Endothelial cell of hepatic sinusoid (primary cell): ENCODE results near the gene ERICH3.

Source experiments
- in situ Hi-C: cut with HindIII; loops from 2 replicates; pipeline ENCODE4 v1.10.0; 2017; ENCODE audit warnings: low sequenced_read_pairs

ERICH3 gene

DNA sequence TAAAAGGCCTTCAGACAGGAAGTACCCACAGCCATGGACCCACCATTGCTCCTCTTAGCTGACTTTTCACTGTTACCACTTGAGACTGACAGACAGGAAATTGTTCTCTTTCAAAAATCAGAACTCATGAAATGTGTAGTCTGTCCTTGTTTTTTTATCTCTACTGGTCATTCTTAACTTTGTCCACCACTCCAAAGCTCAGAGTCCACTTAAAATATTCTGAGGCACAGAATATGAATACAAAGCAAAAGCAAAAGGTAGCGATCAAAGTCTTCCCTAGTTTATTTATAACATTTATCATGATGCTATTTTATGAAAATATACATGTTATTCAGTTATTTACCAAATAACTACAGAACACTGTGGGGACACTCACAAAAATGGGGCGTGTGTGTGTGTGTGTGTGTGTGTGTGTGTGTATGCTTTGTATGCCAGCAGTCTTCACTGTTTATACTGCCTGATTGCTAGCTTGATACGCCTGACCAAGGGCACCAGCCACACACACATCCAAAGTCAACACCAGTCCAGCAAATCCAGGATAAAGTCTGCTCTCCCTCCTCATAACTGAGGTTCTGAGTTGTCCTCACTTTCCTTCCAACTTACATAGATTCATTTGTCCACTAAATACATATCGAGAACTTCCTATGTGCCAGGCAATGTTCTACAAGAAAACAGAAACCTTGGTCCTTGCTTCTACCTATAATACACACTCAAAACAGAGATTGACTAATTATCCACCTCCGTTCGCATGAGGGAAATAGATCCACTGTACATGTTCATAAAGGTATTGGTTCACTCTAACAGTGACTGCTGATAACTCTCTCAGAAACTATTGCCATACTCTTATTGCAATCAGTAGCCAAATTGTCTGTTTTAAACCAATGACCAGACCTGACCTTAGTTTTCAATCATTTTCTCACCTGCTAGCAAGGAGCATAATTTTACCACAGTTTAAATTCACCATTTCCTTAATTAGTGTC, 79.4 kb downstream of the ERICH3 start:
- in situ Hi-C loops = no loop called here

DNA sequence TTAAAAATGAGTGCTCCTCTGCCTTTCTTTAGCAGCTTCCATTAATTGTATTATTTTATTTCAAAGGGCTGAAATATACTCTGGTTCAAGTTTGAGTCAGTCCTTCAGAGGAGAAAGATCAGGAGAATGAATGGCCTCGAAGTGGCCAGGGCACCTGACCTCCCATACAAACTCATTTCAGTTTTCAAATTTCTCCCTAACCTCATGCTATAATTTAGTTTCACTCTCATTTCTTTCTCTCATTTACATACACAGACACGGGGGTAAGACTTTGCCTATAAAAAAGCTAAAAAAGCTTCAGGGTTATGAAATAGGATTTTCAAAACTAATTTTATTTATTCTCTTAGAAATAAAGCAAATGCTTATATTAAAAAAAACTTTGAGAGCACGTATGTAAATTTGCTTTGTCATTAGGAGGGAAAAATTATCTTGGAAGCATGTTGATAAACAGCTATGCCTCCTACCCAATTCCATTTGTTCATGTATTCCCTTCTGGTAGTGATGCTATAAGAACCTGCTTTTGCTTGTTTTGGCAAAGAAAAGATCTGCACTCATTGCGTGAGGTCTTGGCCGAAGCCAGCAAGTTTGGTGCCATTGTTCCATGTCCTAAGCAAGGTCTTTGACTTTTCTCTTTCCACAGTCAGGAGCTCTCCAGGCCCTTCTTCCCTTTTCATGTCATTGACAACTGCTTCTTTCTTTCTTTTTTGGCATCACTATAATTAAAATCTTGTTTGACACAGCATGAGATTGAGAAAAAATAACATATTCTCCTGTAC, 80.8 kb downstream of the ERICH3 start:
- in situ Hi-C loops = no loop called here

DNA sequence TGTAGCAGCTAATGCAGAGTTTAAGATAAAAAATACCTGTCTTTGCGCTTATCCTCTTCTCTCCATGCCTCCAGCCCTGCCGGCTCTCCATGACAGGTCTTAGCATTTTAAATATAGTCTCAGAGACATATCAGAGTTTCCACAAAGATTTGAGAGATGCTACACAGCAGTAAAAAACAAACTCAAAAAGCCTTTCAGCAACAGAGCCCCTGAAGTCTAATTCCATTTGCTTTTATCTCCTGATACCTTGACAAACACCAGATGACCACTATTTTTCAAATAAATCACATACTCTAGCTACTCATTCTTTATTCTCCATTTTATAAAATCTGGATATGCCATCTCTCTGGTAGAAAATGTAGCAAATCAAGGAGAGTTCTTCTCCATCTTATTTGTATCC, 81.6 kb downstream of the ERICH3 start:
- in situ Hi-C loops = no loop called here

DNA sequence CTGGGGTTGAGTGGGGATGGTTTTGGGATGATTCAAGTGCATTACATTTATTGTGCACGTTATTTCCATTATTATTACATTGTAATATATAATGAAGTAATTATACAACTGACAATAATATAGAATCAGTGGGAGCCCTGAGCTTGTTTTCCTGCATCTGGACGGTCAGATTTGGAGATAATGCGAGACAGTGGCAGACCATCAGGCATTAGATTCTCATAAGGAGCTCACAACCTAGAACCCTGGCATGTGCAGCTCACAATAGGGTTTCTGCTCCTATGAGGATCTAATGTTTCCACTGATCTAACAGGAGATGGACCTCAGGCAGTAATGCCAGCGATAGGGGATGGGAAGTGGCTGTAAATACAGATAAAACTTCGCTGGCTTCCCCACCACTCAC, 83.3 kb downstream of the ERICH3 start:
- in situ Hi-C loops = no loop called here

DNA sequence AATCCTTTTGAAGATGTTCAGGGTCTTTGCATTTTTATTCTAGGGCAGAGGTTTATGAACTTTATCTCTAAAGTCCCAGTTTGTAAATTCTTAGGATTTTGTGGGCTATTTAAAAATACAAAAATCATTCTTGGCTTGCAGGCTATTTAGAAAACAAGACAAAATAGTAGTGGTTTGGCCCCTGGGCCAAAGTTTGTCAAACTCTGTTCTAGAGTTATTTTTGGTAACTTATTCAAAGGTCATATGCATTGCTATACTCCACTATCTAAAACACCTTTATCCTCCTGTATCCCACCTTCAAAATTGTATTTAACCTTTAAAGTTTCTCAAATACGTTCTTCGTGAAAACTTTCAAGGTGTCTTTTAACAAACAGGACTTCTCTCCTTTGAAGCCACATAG, 85.7 kb downstream of the ERICH3 start:
- in situ Hi-C loops = no loop called here

DNA sequence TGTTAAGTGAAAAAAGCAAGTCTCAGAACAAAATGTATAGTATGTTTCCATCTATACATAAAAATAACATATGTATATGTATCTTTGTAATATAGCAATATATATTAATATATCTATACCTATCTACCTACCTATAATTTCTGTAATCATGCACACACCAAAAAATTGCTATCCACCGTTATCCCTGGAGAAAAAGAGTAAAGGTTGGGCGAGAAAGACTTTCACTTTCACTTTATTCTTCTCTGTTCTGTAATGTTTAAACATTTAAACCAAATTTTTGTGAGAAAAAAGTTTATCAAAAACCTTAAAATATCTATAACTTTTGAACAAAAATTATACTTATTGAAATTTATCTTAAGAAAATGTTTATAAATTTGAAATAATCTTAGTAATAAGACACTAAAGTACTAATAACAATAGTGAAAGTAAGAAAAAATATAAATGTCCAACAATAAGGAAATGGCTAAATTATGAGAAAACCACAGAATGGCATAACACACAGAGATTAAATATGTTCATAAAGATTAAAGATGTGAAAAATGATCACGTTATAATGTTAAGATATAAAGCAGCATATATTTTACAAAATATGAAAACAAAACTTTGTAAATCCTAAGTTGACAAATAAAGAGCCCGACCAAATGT, 87.2 kb downstream of the ERICH3 start:
- in situ Hi-C loops = no loop called here

DNA sequence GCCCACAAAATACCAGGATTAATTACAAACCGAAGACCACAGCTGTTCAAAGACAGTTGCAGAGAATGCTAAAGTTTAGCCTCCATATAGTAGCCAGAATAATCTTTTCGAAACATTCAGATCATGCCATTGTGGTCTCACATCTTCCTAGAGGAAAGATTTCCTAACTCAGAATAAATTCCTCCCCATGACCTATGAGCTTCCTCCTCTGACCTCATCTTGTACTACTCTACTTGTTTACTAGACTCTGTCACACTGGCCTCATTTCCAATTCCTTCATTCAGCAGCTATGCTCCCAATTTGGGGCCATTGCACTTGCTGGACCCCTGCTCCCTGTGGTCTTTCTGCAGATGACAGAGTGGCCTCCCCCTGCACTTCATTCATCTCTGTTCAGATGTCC, 89.4 kb downstream of the ERICH3 start:
- in situ Hi-C loops = no loop called here

DNA sequence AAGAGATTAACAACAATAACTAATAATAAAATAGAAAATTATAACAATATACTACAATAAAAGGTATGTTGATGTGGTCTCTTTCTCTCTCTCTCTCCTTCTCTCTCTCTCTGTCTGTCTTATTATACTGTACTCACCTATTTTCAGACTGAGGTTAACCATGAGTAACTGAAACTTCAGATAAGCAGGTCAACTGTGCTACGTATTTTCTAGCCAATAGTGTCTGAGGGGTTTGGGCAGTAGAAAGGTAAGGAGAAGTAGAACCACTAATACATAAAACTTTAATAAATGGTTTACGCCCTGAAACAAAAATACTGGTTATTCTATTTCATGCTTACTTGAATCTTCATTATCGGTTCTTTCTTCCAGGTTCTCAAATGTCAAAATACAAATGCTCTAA, 90.2 kb downstream of the ERICH3 start:
- in situ Hi-C loops = no loop called here

DNA sequence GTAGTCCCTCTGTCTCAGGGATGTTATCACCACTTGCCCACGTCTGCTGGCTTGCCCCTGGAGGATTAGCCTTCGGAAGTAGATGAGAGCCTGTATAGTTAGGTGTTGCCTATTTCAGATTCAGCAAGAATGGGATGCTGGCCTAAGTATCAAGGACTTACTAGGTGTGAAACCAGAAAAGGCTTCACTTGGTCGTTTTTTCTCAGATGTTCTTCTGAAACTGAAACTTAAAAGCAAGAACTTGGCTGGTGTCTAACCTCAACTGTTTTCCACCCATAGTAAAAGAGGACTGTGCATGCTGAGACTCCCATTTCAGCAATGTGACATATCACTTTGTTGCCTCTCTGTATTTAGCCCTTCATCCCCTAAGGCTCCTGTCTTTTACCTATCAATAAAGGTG, 94.2 kb downstream of the ERICH3 start:
- in situ Hi-C loops = no loop called here

DNA sequence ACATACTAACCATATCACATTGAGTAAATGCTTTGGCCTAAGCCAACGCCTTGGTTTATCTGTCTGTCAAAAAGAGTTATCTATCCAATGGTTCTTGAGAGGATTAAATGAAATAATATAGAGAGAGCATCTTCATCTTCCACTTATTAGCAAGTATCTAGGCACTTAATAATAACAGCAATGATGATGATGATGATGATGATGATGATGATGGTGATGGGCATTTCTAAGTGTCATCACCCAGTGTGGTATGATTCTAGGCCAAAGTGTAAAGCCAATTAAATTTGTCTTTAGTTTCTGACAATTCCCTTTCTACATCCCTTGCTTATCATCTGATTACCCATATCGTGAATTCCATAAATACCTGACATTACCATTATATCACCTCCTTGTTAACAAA, 95.5 kb downstream of the ERICH3 start:
- in situ Hi-C loops = no loop called here

DNA sequence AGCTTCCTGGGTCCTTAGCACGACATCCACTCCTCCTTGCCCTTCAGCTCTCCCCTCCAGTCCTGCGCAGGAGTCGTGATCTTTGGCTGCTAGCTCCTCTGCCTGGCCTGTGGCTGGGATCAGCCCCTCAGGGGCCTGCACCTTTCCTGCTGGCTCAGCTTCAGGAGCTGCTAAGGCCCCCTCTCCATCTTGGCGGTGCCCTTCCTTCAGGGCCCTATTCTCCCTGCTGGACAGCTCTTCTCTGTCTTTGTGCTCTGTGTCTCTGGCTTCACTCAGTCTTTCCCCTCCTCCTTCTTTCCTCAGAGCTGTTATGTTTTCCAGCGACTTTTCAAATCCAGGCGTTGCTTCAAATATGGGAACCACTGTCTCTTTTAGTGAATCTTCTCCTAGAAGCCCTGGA, 101.7 kb downstream of the ERICH3 start:
- in situ Hi-C loops = no loop called here

DNA sequence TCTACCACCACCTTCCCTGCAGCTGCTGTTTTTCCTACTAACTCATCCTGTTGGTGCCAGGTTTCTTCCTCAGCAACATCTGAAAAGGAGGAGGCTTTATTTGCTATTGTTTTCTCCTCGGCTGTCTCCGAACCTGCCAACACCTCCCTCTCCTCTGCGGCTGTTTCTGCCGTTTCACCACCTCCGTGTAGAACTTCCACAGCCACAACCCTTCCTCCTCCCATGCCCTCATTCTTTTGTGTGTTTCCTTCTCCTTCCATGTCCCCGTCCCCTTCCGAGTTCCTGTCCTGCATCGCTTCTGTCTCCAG, 102.1 kb downstream of the ERICH3 start:
- in situ Hi-C loops = no loop called here

DNA sequence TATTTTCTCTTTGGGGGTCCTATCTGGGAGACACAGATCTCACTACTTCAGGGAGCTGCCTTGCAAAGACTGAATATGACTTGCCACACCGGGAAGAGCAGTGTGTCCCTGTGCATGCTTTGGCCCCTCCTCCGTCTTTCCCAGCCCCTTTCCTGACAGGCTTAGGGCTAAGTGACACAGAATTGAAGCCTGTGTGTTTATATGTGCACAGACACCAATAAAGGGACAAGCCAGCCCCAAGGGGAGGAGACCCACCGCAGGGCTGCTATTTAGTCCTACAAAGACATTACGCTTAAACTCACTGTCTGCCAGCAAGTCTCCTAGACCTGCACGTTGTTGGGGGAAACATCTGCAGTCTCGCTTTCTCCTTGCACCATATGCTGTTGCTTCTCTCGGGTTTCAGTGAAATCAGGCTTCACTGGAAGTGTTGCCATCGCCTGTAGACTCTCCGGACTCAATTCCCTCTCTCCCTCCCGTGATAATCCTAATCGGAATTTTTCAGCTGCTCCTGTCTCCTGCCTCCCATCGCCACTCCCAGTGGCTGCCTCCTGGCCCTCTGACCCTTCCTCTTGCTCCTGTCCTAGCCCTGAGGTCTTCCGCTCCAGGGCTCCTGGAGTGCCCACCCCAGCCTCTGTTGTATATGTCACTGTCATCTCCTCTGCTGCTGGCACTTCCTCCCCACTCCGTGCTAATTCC, 102.6 kb downstream of the ERICH3 start:
- in situ Hi-C loops = no loop called here

DNA sequence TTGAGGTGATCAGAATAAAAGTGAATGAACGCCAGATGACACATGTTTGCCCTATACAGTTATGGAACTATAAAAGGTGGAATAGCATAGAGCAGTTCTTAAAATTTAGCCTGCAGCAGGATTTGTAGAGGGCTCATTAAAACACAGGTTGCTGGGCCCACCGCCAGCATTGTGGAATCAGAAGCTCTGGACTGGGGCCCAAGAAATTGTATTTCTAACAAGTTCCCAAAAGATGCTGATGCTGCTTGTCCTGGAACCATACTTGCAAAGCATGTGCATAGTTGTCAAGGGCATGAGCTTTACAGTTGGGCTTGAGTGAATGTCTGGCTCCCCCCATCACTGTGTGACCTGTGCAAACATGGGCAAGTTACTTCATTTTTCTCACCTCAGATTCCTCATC, 123.7 kb downstream of the ERICH3 start:
- in situ Hi-C loops = no loop called here

DNA sequence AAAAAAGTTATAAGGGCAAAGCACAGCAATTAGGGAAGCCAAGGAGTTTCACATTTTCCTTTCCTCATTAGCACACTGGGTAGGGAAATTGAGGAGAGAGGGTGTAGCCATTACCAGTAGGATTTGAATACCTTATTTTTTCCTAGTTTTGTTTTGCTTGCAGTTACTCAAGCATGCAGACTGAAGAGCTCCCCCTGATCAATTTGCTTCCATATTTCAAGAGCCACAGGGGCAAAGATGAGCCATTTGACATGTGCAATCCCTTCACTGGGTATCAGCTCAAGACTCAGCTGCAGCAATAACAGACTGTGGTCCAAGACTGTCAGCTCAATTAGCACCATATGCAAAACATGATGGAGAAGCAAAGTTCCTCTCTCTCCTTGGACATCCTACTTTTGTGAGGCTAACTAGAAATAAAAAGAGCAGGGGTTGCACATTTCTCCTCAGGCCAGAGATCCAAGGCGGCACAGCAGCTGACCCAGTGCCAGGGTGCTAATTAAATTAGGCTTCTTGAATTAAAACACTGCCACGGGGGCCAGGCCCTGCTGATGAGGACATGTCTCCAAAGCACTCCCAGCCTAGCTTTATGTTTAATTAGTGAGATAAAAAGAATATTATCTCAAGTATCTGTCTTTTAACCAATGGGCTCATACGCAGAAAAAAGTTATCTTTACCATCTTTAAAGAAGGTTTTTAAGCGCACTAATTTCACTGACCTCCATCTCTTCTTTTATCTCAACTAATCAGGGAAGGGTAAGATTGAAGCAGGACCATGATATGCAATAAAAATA, 124.4 kb downstream of the ERICH3 start:
- in situ Hi-C loops = no loop called here

DNA sequence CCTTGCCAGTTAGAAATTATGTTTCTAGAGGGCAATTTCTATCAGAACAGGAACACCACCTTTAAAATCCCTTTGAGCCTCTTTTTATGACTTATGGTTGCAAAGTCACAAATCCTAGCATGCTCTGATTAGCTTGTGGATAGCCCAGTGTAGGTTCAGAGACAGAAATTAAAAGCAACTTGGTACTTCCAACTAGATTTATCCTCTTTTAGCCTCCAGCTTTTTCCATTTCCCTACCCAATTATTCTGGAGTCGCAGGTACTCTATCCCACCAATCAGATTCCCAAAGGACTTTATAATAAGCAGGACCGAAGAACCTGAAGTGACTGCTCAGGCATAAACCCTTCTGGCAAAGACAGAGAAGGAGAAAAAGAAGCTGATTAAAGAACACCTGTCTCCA, 127.8 kb downstream of the ERICH3 start:
- in situ Hi-C loops = no loop called here

DNA sequence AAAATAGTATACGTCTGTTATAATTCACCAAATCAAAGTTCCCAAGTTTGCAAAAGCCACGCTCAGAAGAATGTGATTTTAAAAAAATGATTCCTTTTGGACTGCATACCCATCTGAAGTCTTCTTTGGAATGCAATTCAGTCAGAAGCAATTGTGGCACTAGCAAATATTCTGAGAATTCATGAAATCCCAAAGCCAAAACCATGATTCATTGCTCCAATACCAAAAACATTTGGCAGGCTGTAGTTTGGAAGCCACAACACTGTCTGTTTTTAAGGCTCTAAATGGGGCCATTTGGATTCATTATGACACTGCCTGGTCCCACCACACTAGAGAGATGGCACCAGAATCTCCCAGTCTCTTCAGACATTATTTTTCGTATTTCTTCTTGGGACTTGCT, 139.4 kb downstream of the ERICH3 start:
- in situ Hi-C loops = no loop called here

DNA sequence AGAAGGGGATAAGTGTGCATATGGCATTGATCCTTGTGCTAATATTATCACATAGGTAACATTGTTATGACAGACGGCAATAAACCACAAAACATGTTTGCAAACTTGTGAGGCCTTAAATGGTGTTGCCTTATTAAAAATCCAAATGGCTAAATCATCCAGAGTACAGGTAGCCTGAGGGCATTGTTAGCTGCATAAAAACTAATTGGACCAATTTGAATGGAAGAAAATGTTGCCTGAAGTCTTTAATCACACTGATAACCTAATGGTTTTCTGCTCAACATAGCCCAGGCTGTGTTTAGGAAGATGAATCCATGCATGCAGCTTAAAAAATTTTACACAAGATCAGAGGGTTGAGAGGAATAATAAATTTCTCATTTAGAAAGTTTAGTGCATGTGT, 141.8 kb downstream of the ERICH3 start:
- in situ Hi-C loops = no loop called here

DNA sequence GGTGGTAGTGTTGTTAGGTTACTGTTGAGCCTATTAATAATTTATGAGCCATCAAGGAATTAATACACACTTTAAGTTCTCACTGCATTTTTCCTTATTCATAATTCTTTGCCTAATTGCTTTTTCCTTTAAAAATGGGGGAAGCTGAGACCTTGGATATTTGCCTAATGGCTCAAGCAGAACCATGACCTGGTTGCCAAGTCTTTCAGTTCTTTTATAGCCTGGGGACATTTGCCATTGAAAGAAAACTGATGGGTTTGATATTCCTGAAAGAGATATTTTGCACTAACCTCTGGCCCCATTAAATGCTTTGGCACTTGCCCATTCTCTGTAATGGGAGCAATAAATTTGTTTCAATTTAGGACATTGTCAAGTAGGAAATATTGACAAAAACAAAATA, 142.7 kb downstream of the ERICH3 start:
- in situ Hi-C loops = no loop called here

DNA sequence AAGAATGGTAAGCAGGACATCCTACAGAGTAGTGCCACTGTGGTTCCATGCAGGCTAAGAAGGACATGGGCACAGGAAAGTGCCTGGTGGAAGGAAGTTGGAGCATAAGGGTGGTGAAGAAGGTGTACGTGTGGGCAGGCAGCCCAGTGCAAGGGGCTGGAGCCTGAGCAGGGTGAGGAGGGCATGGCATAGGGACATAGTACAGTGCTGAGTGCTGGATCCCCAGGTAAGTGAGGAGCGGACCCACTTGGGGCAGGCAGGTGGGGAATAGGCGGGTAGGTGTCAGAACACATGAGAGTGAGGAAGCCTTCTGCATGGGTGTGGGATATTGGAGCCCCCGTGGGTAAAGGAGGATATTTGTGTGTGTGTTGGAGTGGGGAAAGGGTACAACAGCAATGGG, 145.5 kb downstream of the ERICH3 start:
- in situ Hi-C loops = no loop called here
